OCI-LY3 (cell line): ENCODE results near the gene ALDH1A1.
A peak's percentile ranks its signal among the peaks of the same experiment; 100 is the strongest.

ENCODE experiments used
- H2AFZ ChIP-seq: fragments of 200-600, 300-600 bp; shearing (Covaris generic); 2 replicates; pipeline ENCODE4 v1.6.0; 2014; ENCODE audit warnings: antibody characterized with exemption, low read depth, low read length
- H3K27ac ChIP-seq: fragments of 200-600, 300-600 bp; sonication (generic); 2 replicates; pipeline ENCODE4 v1.5.1; 2014; ENCODE audit warnings: mild to moderate bottlenecking, low read length, moderate library complexity, mixed read lengths
- H3K27me3 ChIP-seq: fragments of 200-600, 300-600 bp; sonication (generic); 2 replicates; pipeline ENCODE4 v1.6.1; 2014; ENCODE audit warnings: low read depth, low read length, mixed read lengths
- H3K36me3 ChIP-seq: fragments of 200-600, 300-600 bp; sonication (generic); replicated peaks from 2 replicates; pipeline ENCODE3; 2014; ENCODE audit warnings: low read depth, low read length, mixed read lengths
- H3K4me1 ChIP-seq: fragments of 300-600, 200-600 bp; sonication (generic); 2 replicates; pipeline ENCODE4 v1.6.1; 2014; ENCODE audit warnings: low read length, mixed read lengths
- H3K4me2 ChIP-seq: fragments of 200-600, 300-600 bp; sonication (generic); 2 replicates; pipeline ENCODE4 v1.6.1; 2014; ENCODE audit warnings: low read length, mixed read lengths
- H3K4me3 ChIP-seq: fragments of 300-600, 200-600 bp; sonication (generic); 2 replicates; pipeline ENCODE4 v1.5.1; 2014; ENCODE audit warnings: antibody characterized with exemption, mild to moderate bottlenecking, low read length, moderate library complexity
- H3K79me2 ChIP-seq: fragments of 300-600, 200-600 bp; shearing (Covaris generic); 2 replicates; pipeline ENCODE4 v1.6.1; 2014; ENCODE audit warnings: mild to moderate bottlenecking, low read length, mixed read lengths
- H3K9ac ChIP-seq: fragments of 300-600, 200-600 bp; shearing (Covaris generic); 2 replicates; pipeline ENCODE4 v1.6.0; 2014; ENCODE audit warnings: mild to moderate bottlenecking, low read length, moderate library complexity
- H3K9me3 ChIP-seq: fragments of 200-600, 300-600 bp; shearing (Covaris generic); 2 replicates; pipeline ENCODE4 v1.6.1; 2014; ENCODE audit warnings: low read length, mixed read lengths; ENCODE audit not compliant: insufficient read depth
- H4K20me1 ChIP-seq: fragments of 200-600, 300-600 bp; sonication (generic); 2 replicates; pipeline ENCODE4 v1.6.1; 2016; ENCODE audit warnings: low read length, mixed read lengths; ENCODE audit not compliant: insufficient read depth
- CTCF ChIP-seq: fragments of 200-600, 300-600 bp; sonication (generic); IDR thresholded peaks from 2 replicates; pipeline ENCODE4 v1.5.1; 2014; ENCODE audit warnings: antibody characterized with exemption, low read length, low read depth
- EZH2phosphoT487 ChIP-seq: fragments of 200-600 bp; shearing (Covaris generic); IDR thresholded peaks from 2 replicates; pipeline ENCODE4 v1.6.1; 2018; ENCODE audit warnings: antibody characterized with exemption, mixed run types, low read depth

ALDH1A1 gene

GRCh38 chr9:72904267-72905093 lies 48.4 kb downstream of the ALDH1A1 start:
- H3K79me2 ChIP-seq, result no peaks in the 10 kb centered on the region

GRCh38 chr9:72903103-72903502 lies 49.8 kb downstream of the ALDH1A1 start:
- peaks cover 34% of the 10 kb centered on the region for H3K27me3 ChIP-seq
- no peaks in the 10 kb centered on the region for H3K9me3 ChIP-seq
- H3K4me1 ChIP-seq, result peaks cover 27% of the 10 kb centered on the region
- H3K79me2 ChIP-seq, result no peaks in the 10 kb centered on the region
- H3K27ac ChIP-seq, result no peak overlapping the region
- H3K36me3 ChIP-seq, result no peaks in the 10 kb centered on the region
- no peak overlapping the region for H3K9ac ChIP-seq
- peaks cover 5% of the 10 kb centered on the region; the same call in 1 of the 2 replicates for H4K20me1 ChIP-seq
- TF ChIP-seq CTCF, result no peak
- TF ChIP-seq EZH2phosphoT487, result no peak
- no peak overlapping the region for H3K4me3 ChIP-seq
- H3K4me2 ChIP-seq, result no peak overlapping the region
- no peak overlapping the region for H2AFZ ChIP-seq

More at GRCh38 chr9:72904267-72905093, 48.4 kb downstream of the ALDH1A1 start:
- Histone ChIP-seq H4K20me1 (peaks cover 5% of the 10 kb centered on the region; the same call in 1 of the 2 replicates), H3K9ac (no peak overlapping the region), H3K27me3 (peaks cover 40% of the 10 kb centered on the region), H3K4me1 (peaks cover 27% of the 10 kb centered on the region), H3K4me2 (peak overlapping the region; percentile 42), H3K27ac (no peak overlapping the region), H3K9me3 (no peaks in the 10 kb centered on the region), H3K36me3 (no peaks in the 10 kb centered on the region), H2AFZ (no peak overlapping the region), H3K4me3 (no peak overlapping the region)
- TF ChIP-seq CTCF, result no peak
- TF ChIP-seq EZH2phosphoT487, result no peak

GRCh38 chr9:72902268-72902667 lies 50.6 kb downstream of the ALDH1A1 start:
- Histone ChIP-seq H3K9ac (no peak overlapping the region), H3K36me3 (no peaks in the 10 kb centered on the region), H3K4me1 (peaks cover 21% of the 10 kb centered on the region), H3K27ac (no peak overlapping the region), H2AFZ (no peak overlapping the region), H3K9me3 (no peaks in the 10 kb centered on the region), H4K20me1 (no peaks in the 10 kb centered on the region), H3K4me2 (no peak overlapping the region), H3K79me2 (no peaks in the 10 kb centered on the region), H3K27me3 (peaks cover 34% of the 10 kb centered on the region), H3K4me3 (no peak overlapping the region)
- TF ChIP-seq CTCF, result no peak
- TF ChIP-seq EZH2phosphoT487, result no peak

GRCh38 chr9:72899734-72900477 lies 52.9 kb downstream of the ALDH1A1 start:
- H3K4me2 ChIP-seq, result no peak overlapping the region
- no peak overlapping the region for H2AFZ ChIP-seq
- H3K79me2 ChIP-seq, result no peaks in the 10 kb centered on the region
- H3K9ac ChIP-seq, result no peak overlapping the region
- no peaks in the 10 kb centered on the region for H3K36me3 ChIP-seq
- TF ChIP-seq CTCF (no peak), EZH2phosphoT487 (no peak)
- peaks cover 29% of the 10 kb centered on the region for H3K27me3 ChIP-seq
- H3K4me3 ChIP-seq, result no peak overlapping the region
- no peaks in the 10 kb centered on the region for H3K9me3 ChIP-seq
- H4K20me1 ChIP-seq, result no peaks in the 10 kb centered on the region
- peaks cover 9% of the 10 kb centered on the region for H3K4me1 ChIP-seq
- no peak overlapping the region for H3K27ac ChIP-seq
